ENCODE measurements around the gene LRFN2. TPM values are rescaled to one million over a fixed set of nuclear protein-coding genes. Genes with fewer than 3 reads are reported as not detected.
A peak's percentile ranks its signal among the peaks of the same experiment; 100 is the strongest.

The LRFN2 gene
- polyA plus RNA-seq, 1 of the 3 experiments (the other 2 are of a cell fraction): 0.02 TPM

- TF ChIP-seq EZH2phosphoT487 (IDR thresholded peaks at IDR 0.05; ENCODE audit: borderline replicate concordance, low read depth) (no peak), FOXJ3 (CRISPR knock-in tag; IDR thresholded peaks at IDR 0.05) (no peak), SMC3 (IDR thresholded peaks at IDR 0.05; ENCODE audit: low read depth, low read length) (no peak), TAF1 (IDR thresholded peaks at IDR 0.05; ENCODE audit: borderline replicate concordance, low read depth, low read length) (no peak), TCF12 (IDR thresholded peaks at IDR 0.05) (no peak), EP300 (IDR thresholded peaks at IDR 0.05; ENCODE audit: borderline replicate concordance in 1 of 2, low read depth in 1 of 2, low read length in 1 of 2) (no peak), JUND (IDR thresholded peaks at IDR 0.05) (no peak), FOXM1 (IDR thresholded peaks at IDR 0.05; ENCODE audit: low read depth) (no peak)
- TF ChIP-seq, protein P1, sequence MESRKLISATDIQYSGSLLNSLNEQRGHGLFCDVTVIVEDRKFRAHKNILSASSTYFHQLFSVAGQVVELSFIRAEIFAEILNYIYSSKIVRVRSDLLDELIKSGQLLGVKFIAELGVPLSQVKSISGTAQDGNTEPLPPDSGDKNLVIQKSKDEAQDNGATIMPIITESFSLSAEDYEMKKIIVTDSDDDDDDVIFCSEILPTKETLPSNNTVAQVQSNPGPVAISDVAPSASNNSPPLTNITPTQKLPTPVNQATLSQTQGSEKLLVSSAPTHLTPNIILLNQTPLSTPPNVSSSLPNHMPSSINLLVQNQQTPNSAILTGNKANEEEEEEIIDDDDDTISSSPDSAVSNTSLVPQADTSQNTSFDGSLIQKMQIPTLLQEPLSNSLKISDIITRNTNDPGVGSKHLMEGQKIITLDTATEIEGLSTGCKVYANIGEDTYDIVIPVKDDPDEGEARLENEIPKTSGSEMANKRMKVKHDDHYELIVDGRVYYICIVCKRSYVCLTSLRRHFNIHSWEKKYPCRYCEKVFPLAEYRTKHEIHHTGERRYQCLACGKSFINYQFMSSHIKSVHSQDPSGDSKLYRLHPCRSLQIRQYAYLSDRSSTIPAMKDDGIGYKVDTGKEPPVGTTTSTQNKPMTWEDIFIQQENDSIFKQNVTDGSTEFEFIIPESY (IDR thresholded peaks at IDR 0.05; ENCODE audit: borderline replicate concordance, low read depth): no peak
- TF ChIP-seq, protein P2, sequence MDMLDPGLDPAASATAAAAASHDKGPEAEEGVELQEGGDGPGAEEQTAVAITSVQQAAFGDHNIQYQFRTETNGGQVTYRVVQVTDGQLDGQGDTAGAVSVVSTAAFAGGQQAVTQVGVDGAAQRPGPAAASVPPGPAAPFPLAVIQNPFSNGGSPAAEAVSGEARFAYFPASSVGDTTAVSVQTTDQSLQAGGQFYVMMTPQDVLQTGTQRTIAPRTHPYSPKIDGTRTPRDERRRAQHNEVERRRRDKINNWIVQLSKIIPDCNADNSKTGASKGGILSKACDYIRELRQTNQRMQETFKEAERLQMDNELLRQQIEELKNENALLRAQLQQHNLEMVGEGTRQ (IDR thresholded peaks at IDR 0.05; ENCODE audit: borderline replicate concordance, low read depth, low read length): no peak
- Histone ChIP-seq H3K4me3 (ENCODE audit: low read depth in 2 of 2, low read length in 1 of 2) (no peak overlapping the region), H3K36me3 (replicated peaks in 1 of 2; ENCODE audit: control insufficient read depth in 1 of 2, insufficient read depth in 2 of 2, low read length in 1 of 2) (no peaks in the 10 kb centered on the region), H3K4me2 (peak overlapping the region; percentile 18; the same call in 1 of the 2 replicates), H3K9me2 (no peaks in the 10 kb centered on the region), H2AFZ (ENCODE audit: low read depth) (no peak overlapping the region), H3K9me3 (no peaks in the 10 kb centered on the region), H3K79me2 (ENCODE audit: insufficient read depth) (no peaks in the 10 kb centered on the region), H3K27ac (ENCODE audit: low read depth in 2 of 2, low read length in 1 of 2) (no peak overlapping the region), H3K27me3 (ENCODE audit: insufficient read depth) (no peaks in the 10 kb centered on the region), H4K20me1 (ENCODE audit: insufficient read depth) (no peaks in the 10 kb centered on the region), H3K4me1 (ENCODE audit: control insufficient read depth in 1 of 2, insufficient read depth in 2 of 2, low read depth in 1 of 2, low read length in 1 of 2) (peaks cover 4 to 46% of the 10 kb centered on the region in 2 experiments; a peak in 1 of 4 replicates), H3K9ac (no peak overlapping the region), H3F3A (replicated peaks; ENCODE audit: insufficient read depth) (peaks cover 5% of the 10 kb centered on the region)
- WGBS (ENCODE audit: low lambda C conversion rate): 53% methylated on average over 4 of the region's 4 CpGs
- ChIA-PET CTCF (interaction anchor here (1.0 to 1.4 kb wide), 2 partner anchors 40 to 239 kb away, joined by 3 to 4 read pairs; partner anchors contain the start of gene LRFN2), POLR2A (no interaction called here)
- DNase-seq: peak; percentile 14
These were observed 238.6 kb downstream of the LRFN2 start for GRCh38 chr6:40348591-40348990.

DNA sequence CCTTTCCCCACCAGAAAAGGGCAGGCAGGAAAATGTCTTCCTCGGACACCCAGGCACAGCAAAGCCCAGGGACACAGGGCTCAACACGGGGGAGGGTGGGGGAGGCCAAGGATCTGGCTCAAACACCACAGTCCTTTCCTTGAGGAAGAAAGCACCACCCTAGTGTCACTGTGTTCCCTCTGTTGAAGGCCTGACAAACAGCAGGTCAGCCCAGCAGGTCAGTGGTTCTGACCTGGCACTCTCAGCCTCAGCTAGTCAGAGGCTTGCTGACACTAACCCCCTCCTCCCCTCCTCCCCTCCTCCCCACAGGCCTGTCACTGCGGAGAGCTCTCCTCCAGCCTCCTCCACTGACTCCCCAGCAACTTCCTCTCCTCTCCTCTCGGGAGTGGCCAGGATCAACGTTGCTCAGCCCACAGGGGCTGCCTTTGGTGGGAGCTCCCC lies 239.6 kb downstream of the LRFN2 start:
- Histone ChIP-seq H3K9me3 (no peaks in the 10 kb centered on the region), H3K9me2 (no peaks in the 10 kb centered on the region), H3K4me2 (no peak overlapping the region), H4K20me1 (ENCODE audit: insufficient read depth) (no peaks in the 10 kb centered on the region), H3F3A (replicated peaks; ENCODE audit: insufficient read depth) (peaks cover 5% of the 10 kb centered on the region), H2AFZ (ENCODE audit: low read depth) (no peak overlapping the region), H3K27me3 (ENCODE audit: insufficient read depth) (no peaks in the 10 kb centered on the region), H3K27ac (ENCODE audit: low read depth in 2 of 2, low read length in 1 of 2) (no peak overlapping the region), H3K36me3 (replicated peaks in 1 of 2; ENCODE audit: control insufficient read depth in 1 of 2, insufficient read depth in 2 of 2, low read length in 1 of 2) (no peaks in the 10 kb centered on the region), H3K4me1 (ENCODE audit: control insufficient read depth in 1 of 2, insufficient read depth in 2 of 2, low read depth in 1 of 2, low read length in 1 of 2) (peaks cover 4 to 53% of the 10 kb centered on the region in 2 experiments; a peak in 1 of 4 replicates), H3K9ac (no peak overlapping the region), H3K4me3 (ENCODE audit: low read depth in 2 of 2, low read length in 1 of 2) (no peak overlapping the region), H3K79me2 (ENCODE audit: insufficient read depth) (no peaks in the 10 kb centered on the region)
- peak; percentile 24 for DNase-seq
- TF ChIP-seq RAD21 (IDR thresholded peaks at IDR 0.05; ENCODE audit: low read length) (no peak), REST (IDR thresholded peaks at IDR 0.05; ENCODE audit: low read depth, low read length) (no peak), ELF1 (IDR thresholded peaks at IDR 0.05) (no peak), EZH2phosphoT487 (IDR thresholded peaks at IDR 0.05; ENCODE audit: borderline replicate concordance, low read depth) (no peak), PBX3 (IDR thresholded peaks at IDR 0.05) (no peak), TEAD4 (IDR thresholded peaks at IDR 0.05; ENCODE audit: borderline replicate concordance, insufficient read depth) (no peak), YY1 (IDR thresholded peaks at IDR 0.05; ENCODE audit: low read depth) (no peak)
- ChIA-PET POLR2A (no interaction called here), CTCF (no interaction called here)
- WGBS (ENCODE audit: low lambda C conversion rate): 29% methylated on average over 5 of the region's 5 CpGs
